ENCODE measurements around the gene LMNA.

The LMNA gene

GRCh38 chr1:156076609-156077429 lies 37.7 kb upstream of the LMNA start:
- no peak for DNase-seq
- Histone ChIP-seq H4K20me1 (ENCODE audit: insufficient read depth, low read length) (peaks cover 8% of the 10 kb centered on the region; the same call in 1 of the 2 replicates), H3K27me3 (ENCODE audit: insufficient read depth, low read length, poor library complexity) (no peaks in the 10 kb centered on the region), H3K27ac (ENCODE audit: low read length) (no peak overlapping the region), H3K4me2 (ENCODE audit: insufficient read depth, low read length) (no peak overlapping the region), H3K9ac (ENCODE audit: low read depth, low read length) (no peak overlapping the region), H3K4me3 (ENCODE audit: low read depth in 1 of 2, low read length in 2 of 2) (no peak overlapping the region), H3K9me3 (ENCODE audit: insufficient read depth, low read length, severe bottlenecking) (no peaks in the 10 kb centered on the region), H3K4me1 (ENCODE audit: insufficient read depth, low read length) (peaks cover 21% of the 10 kb centered on the region), H3K36me3 (ENCODE audit: insufficient read depth, low read length) (peaks cover 31% of the 10 kb centered on the region), H3K79me2 (ENCODE audit: insufficient read depth, low read length) (peaks cover 8% of the 10 kb centered on the region), H2AFZ (ENCODE audit: low read depth, low read length) (no peak overlapping the region)
- TF ChIP-seq CTCF (IDR thresholded peaks at IDR 0.05; ENCODE audit: borderline replicate concordance, extremely low read depth, low read length, poor library complexity, severe bottlenecking) (no peak), EZH2 (IDR thresholded peaks at IDR 0.05; ENCODE audit: borderline replicate concordance, low read depth, low read length, severe bottlenecking) (no peak)
- ATAC-seq (ENCODE audit: insufficient read depth, low read depth), result no peak

DNA sequence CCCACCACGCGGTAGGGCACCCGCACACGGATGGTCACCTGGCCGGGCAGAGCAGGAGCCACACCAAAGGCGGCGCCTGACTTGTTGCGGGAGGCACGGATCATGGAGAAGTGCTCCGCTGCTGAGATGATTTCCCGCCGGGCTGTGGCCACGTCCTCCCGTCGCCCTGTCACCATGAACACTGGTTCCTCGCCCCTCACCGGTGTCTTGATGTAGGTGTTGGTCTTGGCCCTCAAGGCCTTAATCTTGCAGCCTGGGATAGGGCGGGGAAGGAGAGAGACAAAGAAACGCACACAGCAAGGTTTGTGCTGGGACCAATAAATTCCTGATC lies 37.1 kb upstream of the LMNA start:
- Histone ChIP-seq H3K4me2 (ENCODE audit: insufficient read depth, low read length) (no peak overlapping the region), H3K9me3 (ENCODE audit: insufficient read depth, low read length, severe bottlenecking) (no peaks in the 10 kb centered on the region), H3K27me3 (ENCODE audit: insufficient read depth, low read length, poor library complexity) (no peaks in the 10 kb centered on the region), H3K9ac (ENCODE audit: low read depth, low read length) (no peak overlapping the region), H2AFZ (ENCODE audit: low read depth, low read length) (no peak overlapping the region), H3K4me1 (ENCODE audit: insufficient read depth, low read length) (peaks cover 21% of the 10 kb centered on the region), H3K36me3 (ENCODE audit: insufficient read depth, low read length) (peaks cover 31% of the 10 kb centered on the region), H3K4me3 (ENCODE audit: low read depth in 1 of 2, low read length in 2 of 2) (no peak overlapping the region), H3K79me2 (ENCODE audit: insufficient read depth, low read length) (peaks cover 9% of the 10 kb centered on the region), H3K27ac (ENCODE audit: low read length) (no peak overlapping the region), H4K20me1 (ENCODE audit: insufficient read depth, low read length) (peaks cover 8% of the 10 kb centered on the region; the same call in 1 of the 2 replicates)
- TF ChIP-seq EZH2 (IDR thresholded peaks at IDR 0.05; ENCODE audit: borderline replicate concordance, low read depth, low read length, severe bottlenecking) (no peak), CTCF (IDR thresholded peaks at IDR 0.05; ENCODE audit: borderline replicate concordance, extremely low read depth, low read length, poor library complexity, severe bottlenecking) (no peak)
- no peak for ATAC-seq (ENCODE audit: insufficient read depth, low read depth)
- DNase-seq, result no peak

DNA sequence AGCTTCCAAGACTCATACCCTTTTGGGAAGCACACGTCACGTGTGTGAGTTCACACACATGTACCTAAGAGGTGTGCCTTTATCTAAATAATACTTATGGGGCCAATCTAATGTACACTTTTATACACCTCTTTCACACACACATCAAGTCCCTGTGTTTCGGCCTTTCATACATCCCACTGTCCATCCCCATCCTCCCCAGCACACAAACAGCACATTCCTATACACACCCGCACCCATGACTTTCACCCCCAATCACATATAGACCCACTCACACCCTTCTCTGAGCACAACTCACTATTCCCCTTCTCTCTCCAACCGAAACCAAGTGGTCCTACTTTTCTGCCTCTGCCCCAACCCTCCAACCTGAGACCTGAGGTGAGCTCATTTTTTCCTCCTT lies 35.8 kb upstream of the LMNA start:
- no peaks in the 10 kb centered on the region for H3K27me3 ChIP-seq (ENCODE audit: insufficient read depth, low read length, poor library complexity)
- no peak overlapping the region for H3K9ac ChIP-seq (ENCODE audit: low read depth, low read length)
- H3K4me1 ChIP-seq (ENCODE audit: insufficient read depth, low read length), result peaks cover 31% of the 10 kb centered on the region
- no peak for TF ChIP-seq CTCF (IDR thresholded peaks at IDR 0.05; ENCODE audit: borderline replicate concordance, extremely low read depth, low read length, poor library complexity, severe bottlenecking)
- no peak for TF ChIP-seq EZH2 (IDR thresholded peaks at IDR 0.05; ENCODE audit: borderline replicate concordance, low read depth, low read length, severe bottlenecking)
- no peak for ATAC-seq (ENCODE audit: insufficient read depth, low read depth)
- no peak overlapping the region for H2AFZ ChIP-seq (ENCODE audit: low read depth, low read length)
- H3K79me2 ChIP-seq (ENCODE audit: insufficient read depth, low read length), result peaks cover 9% of the 10 kb centered on the region
- H3K9me3 ChIP-seq (ENCODE audit: insufficient read depth, low read length, severe bottlenecking), result no peaks in the 10 kb centered on the region
- no peak overlapping the region for H3K4me3 ChIP-seq (ENCODE audit: low read depth in 1 of 2, low read length in 2 of 2)
- H3K4me2 ChIP-seq (ENCODE audit: insufficient read depth, low read length), result no peak overlapping the region
- no peak for DNase-seq
- H4K20me1 ChIP-seq (ENCODE audit: insufficient read depth, low read length), result peaks cover 8% of the 10 kb centered on the region; the same call in 1 of the 2 replicates
- H3K36me3 ChIP-seq (ENCODE audit: insufficient read depth, low read length), result peaks cover 31% of the 10 kb centered on the region
- no peak overlapping the region for H3K27ac ChIP-seq (ENCODE audit: low read length)

Measured in DND-41 (cell line).